HepG2 (cell line): ENCODE results near the gene RMND5A. TPM values are rescaled to one million over a fixed set of nuclear protein-coding genes. Genes with fewer than 3 reads are reported as not detected.

Experiments used
- JDP2 ChIP-seq: sonication (generic); formaldehyde crosslinking; IDR thresholded peaks from 2 replicates; pipeline ENCODE4 v1.8.1; 2022; ENCODE audit warnings: missing genetic modification reagents, borderline replicate concordance
- MATR3 ChIP-seq: sonication (generic); formaldehyde crosslinking; IDR thresholded peaks from 2 replicates; pipeline ENCODE4 v1.4.0; 2020; ENCODE audit warnings: missing genetic modification reagents
- SIN3B ChIP-seq: fragments of 150-350 bp; IDR thresholded peaks from 2 replicates; pipeline ENCODE4 v1.6.1; 2014; ENCODE audit warnings: low read length
- SMAD1 ChIP-seq: sonication (generic); formaldehyde crosslinking; IDR thresholded peaks from 2 replicates; pipeline ENCODE4 v1.4.0; 2020; ENCODE audit warnings: missing genetic modification reagents, low read depth, mild to moderate bottlenecking, borderline replicate concordance
- ZKSCAN5 ChIP-seq: sonication (generic); formaldehyde crosslinking; IDR thresholded peaks from 2 replicates; pipeline ENCODE4 v1.5.1; 2020; ENCODE audit warnings: mild to moderate bottlenecking, missing genetic modification reagents
- ZNF234 ChIP-seq: sonication (generic); formaldehyde crosslinking; conservative IDR thresholded peaks from 2 replicates; pipeline ENCODE4 v1.5.1; 2020; ENCODE audit warnings: mild to moderate bottlenecking, missing genetic modification reagents
- polyA plus RNA-seq, 8 experiments: library from polyadenylated mRNA; depleted of rRNA in 3 of 8; stranded (reverse) in 7 of 8; unstranded in 1 of 8; fragments of >200 nt; fragmentation: Illumina TruSeq in 4 of 8; extraction: Trizol in 4 of 8; gene quantifications; 2 replicates each; pipeline versions ENCODE4 v1.2.1 to v1.2.3, GENCODE V29; 2011 to 2016; ENCODE audit warnings: low read depth in 4 of 8, missing spikeins in 1 of 8, mixed read lengths in 1 of 8; ENCODE audit not compliant: insufficient read depth in 1 of 8
- total RNA-seq, 5 experiments: library from RNA; depleted of rRNA; stranded (reverse); fragments of >200 nt; fragmentation: Illumina TruSeq; extraction: Trizol; gene quantifications; 2 replicates each; pipeline ENCODE4 v1.2.3, GENCODE V29; 2016; ENCODE audit warnings: low read depth in 1 of 5
- TF ChIP-seq, protein P1 (sequence below): IDR thresholded peaks from 2 replicates; pipeline ENCODE4 v1.6.1; 2016
- TF ChIP-seq, protein P2 (sequence below): sonication (generic); formaldehyde crosslinking; IDR thresholded peaks from 2 replicates; pipeline ENCODE4 v1.5.0; 2020; ENCODE audit warnings: missing genetic modification reagents
- TF ChIP-seq, protein P3 (sequence below): sonication (generic); formaldehyde crosslinking; IDR thresholded peaks from 2 replicates; pipeline ENCODE4 v1.5.0; 2020; ENCODE audit warnings: mild to moderate bottlenecking, missing genetic modification reagents, borderline replicate concordance
- TF ChIP-seq, protein P4 (sequence below): sonication (generic); formaldehyde crosslinking; IDR thresholded peaks from 2 replicates; pipeline ENCODE4 v1.4.0; 2020; ENCODE audit warnings: missing genetic modification reagents
- TF ChIP-seq, protein P5 (sequence below): sonication (generic); formaldehyde crosslinking; conservative IDR thresholded peaks from 2 replicates; pipeline ENCODE4 v1.4.0; 2020; ENCODE audit warnings: mild to moderate bottlenecking, missing genetic modification reagents, moderate library complexity

Gene RMND5A
- total and polyA plus RNA-seq, 2 of the 13 experiments (the other 11 are each of a cell fraction or from before 2014, with no cell fraction given) = 31.0 to 66.4 TPM

DNA sequence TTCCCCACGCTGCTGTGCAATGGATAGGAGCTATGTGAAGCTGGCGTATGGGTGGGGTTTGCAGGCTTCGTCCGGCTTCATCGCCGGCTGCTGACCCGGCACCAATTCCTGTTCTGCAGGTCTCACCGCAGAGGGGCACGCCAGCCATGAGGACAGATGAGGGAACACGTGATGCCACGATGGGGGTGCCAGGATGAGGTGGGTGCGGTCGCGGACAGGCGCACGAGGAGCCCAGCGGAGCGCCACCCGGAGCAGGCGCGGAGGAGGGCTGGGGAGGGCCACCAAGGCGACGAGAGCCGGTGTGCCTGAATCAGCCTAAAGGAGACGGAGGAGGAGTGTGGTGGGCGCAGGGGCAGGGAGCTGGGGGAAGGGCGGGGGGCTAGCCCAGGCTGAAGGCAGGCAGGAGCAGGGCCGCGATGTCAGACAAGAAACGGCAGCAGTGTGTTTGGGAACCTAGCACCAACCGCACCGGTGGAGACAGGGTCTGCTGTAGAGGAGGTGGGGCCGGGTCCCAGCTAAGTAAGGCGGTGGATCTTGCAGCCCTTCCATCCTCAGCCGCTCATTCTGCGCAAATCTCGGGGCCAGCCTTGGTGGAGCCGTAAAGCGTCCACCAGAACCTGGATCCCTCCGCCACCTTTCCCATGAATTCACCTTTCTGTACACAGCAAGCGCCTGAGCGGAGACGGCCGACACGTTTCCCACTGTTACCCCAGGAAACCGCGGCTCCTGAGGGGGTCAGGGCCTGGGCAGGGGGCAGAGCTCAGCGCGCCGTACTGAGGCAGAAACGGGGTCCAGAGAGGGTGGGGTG lies 87.6 kb downstream of the RMND5A start (continued):
- TF ChIP-seq, protein P1, sequence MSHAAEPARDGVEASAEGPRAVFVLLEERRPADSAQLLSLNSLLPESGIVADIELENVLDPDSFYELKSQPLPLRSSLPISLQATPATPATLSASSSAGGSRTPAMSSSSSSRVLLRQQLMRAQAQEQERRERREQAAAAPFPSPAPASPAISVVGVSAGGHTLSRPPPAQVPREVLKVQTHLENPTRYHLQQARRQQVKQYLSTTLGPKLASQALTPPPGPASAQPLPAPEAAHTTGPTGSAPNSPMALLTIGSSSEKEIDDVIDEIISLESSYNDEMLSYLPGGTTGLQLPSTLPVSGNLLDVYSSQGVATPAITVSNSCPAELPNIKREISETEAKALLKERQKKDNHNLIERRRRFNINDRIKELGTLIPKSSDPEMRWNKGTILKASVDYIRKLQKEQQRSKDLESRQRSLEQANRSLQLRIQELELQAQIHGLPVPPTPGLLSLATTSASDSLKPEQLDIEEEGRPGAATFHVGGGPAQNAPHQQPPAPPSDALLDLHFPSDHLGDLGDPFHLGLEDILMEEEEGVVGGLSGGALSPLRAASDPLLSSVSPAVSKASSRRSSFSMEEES (CRISPR knock-in tag) = peak; percentile 62; the same call in 1 of the 2 replicates
- TF ChIP-seq, protein P2, sequence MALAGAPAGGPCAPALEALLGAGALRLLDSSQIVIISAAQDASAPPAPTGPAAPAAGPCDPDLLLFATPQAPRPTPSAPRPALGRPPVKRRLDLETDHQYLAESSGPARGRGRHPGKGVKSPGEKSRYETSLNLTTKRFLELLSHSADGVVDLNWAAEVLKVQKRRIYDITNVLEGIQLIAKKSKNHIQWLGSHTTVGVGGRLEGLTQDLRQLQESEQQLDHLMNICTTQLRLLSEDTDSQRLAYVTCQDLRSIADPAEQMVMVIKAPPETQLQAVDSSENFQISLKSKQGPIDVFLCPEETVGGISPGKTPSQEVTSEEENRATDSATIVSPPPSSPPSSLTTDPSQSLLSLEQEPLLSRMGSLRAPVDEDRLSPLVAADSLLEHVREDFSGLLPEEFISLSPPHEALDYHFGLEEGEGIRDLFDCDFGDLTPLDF (CRISPR knock-in tag) = no peak
- TF ChIP-seq ZKSCAN5 (CRISPR knock-in tag) (no peak), SMAD1 (no peak), ZNF234 (CRISPR knock-in tag) (no peak), JDP2 (CRISPR knock-in tag) (no peak), MATR3 (CRISPR knock-in tag) (no peak; the same call in 1 of the 2 replicates), SIN3B (no peak)
- TF ChIP-seq, protein P3, sequence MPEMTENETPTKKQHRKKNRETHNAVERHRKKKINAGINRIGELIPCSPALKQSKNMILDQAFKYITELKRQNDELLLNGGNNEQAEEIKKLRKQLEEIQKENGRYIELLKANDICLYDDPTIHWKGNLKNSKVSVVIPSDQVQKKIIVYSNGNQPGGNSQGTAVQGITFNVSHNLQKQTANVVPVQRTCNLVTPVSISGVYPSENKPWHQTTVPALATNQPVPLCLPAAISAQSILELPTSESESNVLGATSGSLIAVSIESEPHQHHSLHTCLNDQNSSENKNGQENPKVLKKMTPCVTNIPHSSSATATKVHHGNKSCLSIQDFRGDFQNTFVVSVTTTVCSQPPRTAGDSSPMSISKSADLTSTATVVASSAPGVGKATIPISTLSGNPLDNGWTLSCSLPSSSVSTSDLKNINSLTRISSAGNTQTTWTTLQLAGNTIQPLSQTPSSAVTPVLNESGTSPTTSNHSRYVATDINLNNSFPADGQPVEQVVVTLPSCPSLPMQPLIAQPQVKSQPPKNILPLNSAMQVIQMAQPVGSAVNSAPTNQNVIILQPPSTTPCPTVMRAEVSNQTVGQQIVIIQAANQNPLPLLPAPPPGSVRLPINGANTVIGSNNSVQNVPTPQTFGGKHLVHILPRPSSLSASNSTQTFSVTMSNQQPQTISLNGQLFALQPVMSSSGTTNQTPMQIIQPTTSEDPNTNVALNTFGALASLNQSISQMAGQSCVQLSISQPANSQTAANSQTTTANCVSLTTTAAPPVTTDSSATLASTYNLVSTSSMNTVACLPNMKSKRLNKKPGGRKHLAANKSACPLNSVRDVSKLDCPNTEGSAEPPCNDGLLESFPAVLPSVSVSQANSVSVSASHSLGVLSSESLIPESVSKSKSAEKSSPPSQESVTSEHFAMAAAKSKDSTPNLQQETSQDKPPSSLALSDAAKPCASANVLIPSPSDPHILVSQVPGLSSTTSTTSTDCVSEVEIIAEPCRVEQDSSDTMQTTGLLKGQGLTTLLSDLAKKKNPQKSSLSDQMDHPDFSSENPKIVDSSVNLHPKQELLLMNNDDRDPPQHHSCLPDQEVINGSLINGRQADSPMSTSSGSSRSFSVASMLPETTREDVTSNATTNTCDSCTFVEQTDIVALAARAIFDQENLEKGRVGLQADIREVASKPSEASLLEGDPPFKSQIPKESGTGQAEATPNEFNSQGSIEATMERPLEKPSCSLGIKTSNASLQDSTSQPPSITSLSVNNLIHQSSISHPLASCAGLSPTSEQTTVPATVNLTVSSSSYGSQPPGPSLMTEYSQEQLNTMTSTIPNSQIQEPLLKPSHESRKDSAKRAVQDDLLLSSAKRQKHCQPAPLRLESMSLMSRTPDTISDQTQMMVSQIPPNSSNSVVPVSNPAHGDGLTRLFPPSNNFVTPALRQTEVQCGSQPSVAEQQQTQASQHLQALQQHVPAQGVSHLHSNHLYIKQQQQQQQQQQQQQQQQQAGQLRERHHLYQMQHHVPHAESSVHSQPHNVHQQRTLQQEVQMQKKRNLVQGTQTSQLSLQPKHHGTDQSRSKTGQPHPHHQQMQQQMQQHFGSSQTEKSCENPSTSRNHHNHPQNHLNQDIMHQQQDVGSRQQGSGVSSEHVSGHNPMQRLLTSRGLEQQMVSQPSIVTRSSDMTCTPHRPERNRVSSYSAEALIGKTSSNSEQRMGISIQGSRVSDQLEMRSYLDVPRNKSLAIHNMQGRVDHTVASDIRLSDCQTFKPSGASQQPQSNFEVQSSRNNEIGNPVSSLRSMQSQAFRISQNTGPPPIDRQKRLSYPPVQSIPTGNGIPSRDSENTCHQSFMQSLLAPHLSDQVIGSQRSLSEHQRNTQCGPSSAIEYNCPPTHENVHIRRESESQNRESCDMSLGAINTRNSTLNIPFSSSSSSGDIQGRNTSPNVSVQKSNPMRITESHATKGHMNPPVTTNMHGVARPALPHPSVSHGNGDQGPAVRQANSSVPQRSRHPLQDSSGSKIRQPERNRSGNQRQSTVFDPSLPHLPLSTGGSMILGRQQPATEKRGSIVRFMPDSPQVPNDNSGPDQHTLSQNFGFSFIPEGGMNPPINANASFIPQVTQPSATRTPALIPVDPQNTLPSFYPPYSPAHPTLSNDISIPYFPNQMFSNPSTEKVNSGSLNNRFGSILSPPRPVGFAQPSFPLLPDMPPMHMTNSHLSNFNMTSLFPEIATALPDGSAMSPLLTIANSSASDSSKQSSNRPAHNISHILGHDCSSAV (CRISPR knock-in tag) = 0 out of 2 replicates have a peak, but pooled peaks have one; percentile 14
- TF ChIP-seq, protein P4, sequence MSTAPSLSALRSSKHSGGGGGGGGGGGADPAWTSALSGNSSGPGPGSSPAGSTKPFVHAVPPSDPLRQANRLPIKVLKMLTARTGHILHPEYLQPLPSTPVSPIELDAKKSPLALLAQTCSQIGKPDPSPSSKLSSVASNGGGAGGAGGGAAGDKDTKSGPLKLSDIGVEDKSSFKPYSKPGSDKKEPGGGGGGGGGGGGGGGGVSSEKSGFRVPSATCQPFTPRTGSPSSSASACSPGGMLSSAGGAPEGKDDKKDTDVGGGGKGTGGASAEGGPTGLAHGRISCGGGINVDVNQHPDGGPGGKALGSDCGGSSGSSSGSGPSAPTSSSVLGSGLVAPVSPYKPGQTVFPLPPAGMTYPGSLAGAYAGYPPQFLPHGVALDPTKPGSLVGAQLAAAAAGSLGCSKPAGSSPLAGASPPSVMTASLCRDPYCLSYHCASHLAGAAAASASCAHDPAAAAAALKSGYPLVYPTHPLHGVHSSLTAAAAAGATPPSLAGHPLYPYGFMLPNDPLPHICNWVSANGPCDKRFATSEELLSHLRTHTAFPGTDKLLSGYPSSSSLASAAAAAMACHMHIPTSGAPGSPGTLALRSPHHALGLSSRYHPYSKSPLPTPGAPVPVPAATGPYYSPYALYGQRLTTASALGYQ = no peak
- TF ChIP-seq, protein P5, sequence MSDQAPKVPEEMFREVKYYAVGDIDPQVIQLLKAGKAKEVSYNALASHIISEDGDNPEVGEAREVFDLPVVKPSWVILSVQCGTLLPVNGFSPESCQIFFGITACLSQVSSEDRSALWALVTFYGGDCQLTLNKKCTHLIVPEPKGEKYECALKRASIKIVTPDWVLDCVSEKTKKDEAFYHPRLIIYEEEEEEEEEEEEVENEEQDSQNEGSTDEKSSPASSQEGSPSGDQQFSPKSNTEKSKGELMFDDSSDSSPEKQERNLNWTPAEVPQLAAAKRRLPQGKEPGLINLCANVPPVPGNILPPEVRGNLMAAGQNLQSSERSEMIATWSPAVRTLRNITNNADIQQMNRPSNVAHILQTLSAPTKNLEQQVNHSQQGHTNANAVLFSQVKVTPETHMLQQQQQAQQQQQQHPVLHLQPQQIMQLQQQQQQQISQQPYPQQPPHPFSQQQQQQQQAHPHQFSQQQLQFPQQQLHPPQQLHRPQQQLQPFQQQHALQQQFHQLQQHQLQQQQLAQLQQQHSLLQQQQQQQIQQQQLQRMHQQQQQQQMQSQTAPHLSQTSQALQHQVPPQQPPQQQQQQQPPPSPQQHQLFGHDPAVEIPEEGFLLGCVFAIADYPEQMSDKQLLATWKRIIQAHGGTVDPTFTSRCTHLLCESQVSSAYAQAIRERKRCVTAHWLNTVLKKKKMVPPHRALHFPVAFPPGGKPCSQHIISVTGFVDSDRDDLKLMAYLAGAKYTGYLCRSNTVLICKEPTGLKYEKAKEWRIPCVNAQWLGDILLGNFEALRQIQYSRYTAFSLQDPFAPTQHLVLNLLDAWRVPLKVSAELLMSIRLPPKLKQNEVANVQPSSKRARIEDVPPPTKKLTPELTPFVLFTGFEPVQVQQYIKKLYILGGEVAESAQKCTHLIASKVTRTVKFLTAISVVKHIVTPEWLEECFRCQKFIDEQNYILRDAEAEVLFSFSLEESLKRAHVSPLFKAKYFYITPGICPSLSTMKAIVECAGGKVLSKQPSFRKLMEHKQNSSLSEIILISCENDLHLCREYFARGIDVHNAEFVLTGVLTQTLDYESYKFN = no peak
